ENCODE data around the gene PTPRN2.
"Not testable (repeated sequence)": the region's sequence is repeated elsewhere in the genome, so short reads cannot be mapped to it uniquely, and the experiment has no call there.

PTPRN2 gene

GRCh38 chr7:158425676-158426075 is 161.9 kb downstream of the PTPRN2 start:
- in situ Hi-C loops (cut with HindIII; ENCODE audit: low sequenced_read_pairs), result not testable (repeated sequence)

- in situ Hi-C loops (cut with HindIII; ENCODE audit: low sequenced_read_pairs), result no loop called here
Measured at GRCh38 chr7:158424531-158424930, 163.1 kb downstream of the PTPRN2 start.

GRCh38 chr7:158424011-158424410 is 163.6 kb downstream of the PTPRN2 start:
- in situ Hi-C loops (cut with HindIII; ENCODE audit: low sequenced_read_pairs), result no loop called here

GRCh38 chr7:158422887-158423560 is 164.6 kb downstream of the PTPRN2 start:
- in situ Hi-C loops (cut with HindIII; ENCODE audit: low sequenced_read_pairs), result no loop called here

- in situ Hi-C loops (cut with HindIII; ENCODE audit: low sequenced_read_pairs), result no loop called here
Measured at GRCh38 chr7:158422196-158422886, 165.3 kb downstream of the PTPRN2 start.

- in situ Hi-C loops (cut with HindIII; ENCODE audit: low sequenced_read_pairs), result no loop called here
Measured at GRCh38 chr7:158421361-158421760, 166.3 kb downstream of the PTPRN2 start.

- in situ Hi-C loops (cut with HindIII; ENCODE audit: low sequenced_read_pairs), result no loop called here
Measured at GRCh38 chr7:158420591-158421340, 166.9 kb downstream of the PTPRN2 start.

- in situ Hi-C loops (cut with HindIII; ENCODE audit: low sequenced_read_pairs), result no loop called here
Measured at GRCh38 chr7:158419238-158419785, 168.3 kb downstream of the PTPRN2 start.

GRCh38 chr7:158418395-158418794 is 169.2 kb downstream of the PTPRN2 start:
- in situ Hi-C loops (cut with HindIII; ENCODE audit: low sequenced_read_pairs), result not testable (repeated sequence)

GRCh38 chr7:158416283-158416933 is 171.2 kb downstream of the PTPRN2 start:
- in situ Hi-C loops (cut with HindIII; ENCODE audit: low sequenced_read_pairs), result no loop called here

GRCh38 chr7:158415316-158415715 is 172.3 kb downstream of the PTPRN2 start:
- in situ Hi-C loops (cut with HindIII; ENCODE audit: low sequenced_read_pairs), result no loop called here

GRCh38 chr7:158414486-158414961 is 173.1 kb downstream of the PTPRN2 start:
- in situ Hi-C loops (cut with HindIII; ENCODE audit: low sequenced_read_pairs), result no loop called here

- in situ Hi-C loops (cut with HindIII; ENCODE audit: low sequenced_read_pairs), result no loop called here
Measured at GRCh38 chr7:158414002-158414401, 173.6 kb downstream of the PTPRN2 start.

- in situ Hi-C loops (cut with HindIII; ENCODE audit: low sequenced_read_pairs), result no loop called here
Measured at GRCh38 chr7:158411232-158411950, 176.2 kb downstream of the PTPRN2 start.

GRCh38 chr7:158410720-158411119 is 176.9 kb downstream of the PTPRN2 start:
- in situ Hi-C loops (cut with HindIII; ENCODE audit: low sequenced_read_pairs), result no loop called here

GRCh38 chr7:158409816-158410330 is 177.8 kb downstream of the PTPRN2 start:
- in situ Hi-C loops (cut with HindIII; ENCODE audit: low sequenced_read_pairs), result no loop called here

GRCh38 chr7:158409120-158409519 is 178.5 kb downstream of the PTPRN2 start:
- in situ Hi-C loops (cut with HindIII; ENCODE audit: low sequenced_read_pairs), result no loop called here

GRCh38 chr7:158408318-158408920 is 179.2 kb downstream of the PTPRN2 start:
- in situ Hi-C loops (cut with HindIII; ENCODE audit: low sequenced_read_pairs), result no loop called here

- in situ Hi-C loops (cut with HindIII; ENCODE audit: low sequenced_read_pairs), result no loop called here
Measured at GRCh38 chr7:158407581-158408317, 179.9 kb downstream of the PTPRN2 start.
